ENCODE measurements around the gene KCNH1.

KCNH1 gene

DNA sequence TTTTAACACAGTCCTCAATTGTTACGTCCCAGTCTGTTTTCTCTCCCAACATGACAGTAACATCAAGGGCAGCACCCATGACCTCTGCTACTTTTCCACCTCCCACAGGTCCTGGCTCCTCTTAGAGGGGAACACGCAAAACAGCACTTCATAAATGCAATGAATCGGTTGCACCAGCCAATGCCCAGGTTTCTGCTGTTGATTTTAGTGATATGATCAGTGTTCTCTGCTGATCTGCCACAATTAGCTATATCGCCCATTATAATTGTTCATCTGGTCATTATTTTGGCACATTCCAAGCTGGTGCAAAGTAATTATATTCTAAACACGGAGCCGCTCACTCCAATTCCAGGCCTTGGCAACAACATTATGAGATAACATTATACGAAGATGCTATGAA is 184.5 kb downstream of the KCNH1 start:
- Histone ChIP-seq H3K9me3 (no peaks in the 10 kb centered on the region), H3K27me3 (ENCODE audit: low read depth) (no peaks in the 10 kb centered on the region), H3K4me1 (no peaks in the 10 kb centered on the region), H3K4me3 (no peak overlapping the region), H3K36me3 (replicated peaks) (no peaks in the 10 kb centered on the region)
- DNase-seq (ENCODE audit: low spot score in 2 of 2) = no peak
- in situ Hi-C loops (cut with MboI; ENCODE audit: low sequenced_read_pairs) = no loop called here

DNA sequence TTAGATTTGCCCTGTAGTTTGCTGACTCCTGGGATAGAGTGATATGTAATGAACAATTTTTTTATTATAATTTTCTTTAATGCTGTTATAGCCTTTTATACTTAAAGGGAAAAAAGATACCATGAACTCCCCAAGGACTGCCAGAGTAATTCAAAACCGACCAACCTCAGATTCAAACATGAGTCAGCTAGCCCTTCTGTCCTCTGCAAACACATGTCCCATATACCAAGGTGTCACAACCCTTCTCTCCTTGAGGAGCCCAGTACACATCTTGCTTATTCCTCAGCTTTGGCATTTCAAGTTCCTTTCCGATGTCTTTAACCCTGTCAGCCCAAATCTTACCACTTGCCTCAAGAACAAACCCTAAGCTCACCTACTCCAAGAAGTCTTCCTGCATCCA is 184.9 kb downstream of the KCNH1 start:
- Histone ChIP-seq H3K9me3 (no peaks in the 10 kb centered on the region), H3K36me3 (replicated peaks) (no peaks in the 10 kb centered on the region), H3K4me3 (no peak overlapping the region), H3K27me3 (ENCODE audit: low read depth) (no peaks in the 10 kb centered on the region), H3K4me1 (no peaks in the 10 kb centered on the region)
- DNase-seq (ENCODE audit: low spot score in 2 of 2) = no peak
- in situ Hi-C loops (cut with MboI; ENCODE audit: low sequenced_read_pairs) = no loop called here

DNA sequence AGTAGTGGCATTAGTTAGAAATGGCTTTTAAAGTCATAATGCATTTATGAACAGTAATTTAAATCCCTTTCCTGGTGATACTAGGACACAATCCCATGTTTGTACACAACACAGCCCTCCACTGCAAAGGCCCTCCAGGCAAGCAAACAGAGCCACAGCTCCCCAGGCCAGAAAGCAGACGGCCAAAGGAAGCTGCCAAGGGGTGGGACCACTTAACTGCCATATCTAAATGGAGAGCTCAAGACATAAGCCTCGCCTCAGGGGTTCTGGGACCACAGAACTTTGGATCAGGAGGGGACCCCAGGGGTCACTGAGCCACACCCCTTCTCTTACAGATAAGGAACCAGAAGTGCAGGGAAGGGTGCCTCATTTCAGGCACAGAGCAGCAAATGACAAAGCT is 189.7 kb downstream of the KCNH1 start:
- H3K27me3 ChIP-seq (ENCODE audit: low read depth) = peaks cover 4% of the 10 kb centered on the region; the same call in 1 of the 2 replicates
- in situ Hi-C loops (cut with MboI; ENCODE audit: low sequenced_read_pairs) = no loop called here
- no peak overlapping the region for H3K4me3 ChIP-seq
- DNase-seq (ENCODE audit: low spot score in 2 of 2) = no peak
- no peaks in the 10 kb centered on the region for H3K4me1 ChIP-seq
- no peaks in the 10 kb centered on the region for H3K9me3 ChIP-seq
- no peaks in the 10 kb centered on the region for H3K36me3 ChIP-seq (replicated peaks)

DNA sequence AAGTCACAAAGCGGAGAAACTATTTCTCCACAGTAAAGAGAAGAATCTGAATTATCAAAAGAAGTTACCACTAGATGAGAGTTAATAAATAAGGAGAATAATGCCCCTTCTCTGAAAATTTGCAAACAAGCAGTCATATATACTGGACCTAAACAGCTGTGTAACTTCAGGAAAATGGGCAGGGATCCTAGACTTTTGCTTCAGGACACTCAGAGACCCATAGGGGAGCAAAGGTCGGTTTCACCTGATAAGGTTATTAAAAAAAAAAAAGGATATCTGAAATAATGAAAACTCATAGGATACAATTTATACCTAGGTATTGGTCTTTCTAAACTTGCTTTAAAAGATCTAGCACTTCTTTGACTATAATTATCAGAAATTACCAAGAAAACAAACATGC is 191.4 kb downstream of the KCNH1 start:
- in situ Hi-C loops (cut with MboI; ENCODE audit: low sequenced_read_pairs) = no loop called here
- Histone ChIP-seq H3K4me3 (no peak overlapping the region), H3K4me1 (no peaks in the 10 kb centered on the region), H3K27me3 (ENCODE audit: low read depth) (peaks cover 4% of the 10 kb centered on the region; the same call in 1 of the 2 replicates), H3K9me3 (no peaks in the 10 kb centered on the region), H3K36me3 (replicated peaks) (no peaks in the 10 kb centered on the region)
- no peak for DNase-seq (ENCODE audit: low spot score in 2 of 2)

DNA sequence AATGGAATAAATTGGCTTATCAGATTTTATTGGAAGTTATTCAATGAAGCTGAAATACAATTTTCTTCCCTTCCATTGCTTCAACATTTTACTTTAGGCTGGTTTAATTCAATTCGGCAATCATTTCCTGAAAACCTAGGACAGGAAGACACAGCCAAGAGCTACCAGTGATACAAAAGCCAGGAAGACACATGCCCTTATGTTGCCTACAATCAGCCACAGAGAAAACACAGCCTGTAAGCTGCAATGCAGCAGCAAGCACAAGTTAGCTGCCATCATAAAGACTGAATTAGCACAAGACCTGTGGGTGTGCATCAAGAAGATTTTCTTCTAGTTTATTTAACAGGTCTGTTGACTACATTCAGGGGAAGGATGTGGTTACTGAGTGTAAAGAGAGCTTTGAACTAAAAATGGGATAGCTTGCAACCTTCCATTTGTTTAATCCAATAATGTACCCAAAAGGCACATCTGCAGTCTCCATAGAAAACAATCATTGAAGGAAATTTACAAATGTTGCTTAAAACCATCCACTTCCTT is 193.8 kb downstream of the KCNH1 start:
- Histone ChIP-seq H3K4me3 (no peak overlapping the region), H3K9me3 (no peaks in the 10 kb centered on the region), H3K4me1 (no peaks in the 10 kb centered on the region), H3K36me3 (replicated peaks) (no peaks in the 10 kb centered on the region), H3K27me3 (ENCODE audit: low read depth) (peaks cover 4% of the 10 kb centered on the region; the same call in 1 of the 2 replicates)
- in situ Hi-C loops (cut with MboI; ENCODE audit: low sequenced_read_pairs) = no loop called here
- no peak for DNase-seq (ENCODE audit: low spot score in 2 of 2)

DNA sequence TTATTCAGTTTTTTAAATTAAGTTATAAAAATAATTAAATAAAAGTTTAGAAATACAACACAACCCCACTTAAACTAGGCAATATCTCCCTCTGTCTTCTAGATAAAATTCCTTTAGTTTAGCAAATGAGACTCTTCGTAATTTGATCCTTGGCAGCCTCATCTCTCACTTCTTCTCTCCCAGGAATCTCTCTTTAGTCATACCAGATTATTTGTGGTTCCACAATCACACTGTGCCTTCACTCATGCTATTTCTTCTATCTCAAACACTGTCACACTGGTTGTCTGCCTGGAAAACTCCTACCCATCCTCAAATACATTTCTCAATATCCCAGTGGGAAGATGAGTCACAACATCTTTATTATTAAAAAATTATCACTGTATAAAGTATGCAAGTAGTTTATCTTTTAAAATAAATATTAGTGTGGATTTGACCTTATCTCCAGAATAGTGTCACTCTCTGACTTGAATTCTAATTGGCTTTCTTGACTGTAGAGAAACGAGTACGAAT is 195.5 kb downstream of the KCNH1 start:
- H3K4me1 ChIP-seq = no peaks in the 10 kb centered on the region
- DNase-seq (ENCODE audit: low spot score in 2 of 2) = no peak
- in situ Hi-C loops (cut with MboI; ENCODE audit: low sequenced_read_pairs) = no loop called here

DNA sequence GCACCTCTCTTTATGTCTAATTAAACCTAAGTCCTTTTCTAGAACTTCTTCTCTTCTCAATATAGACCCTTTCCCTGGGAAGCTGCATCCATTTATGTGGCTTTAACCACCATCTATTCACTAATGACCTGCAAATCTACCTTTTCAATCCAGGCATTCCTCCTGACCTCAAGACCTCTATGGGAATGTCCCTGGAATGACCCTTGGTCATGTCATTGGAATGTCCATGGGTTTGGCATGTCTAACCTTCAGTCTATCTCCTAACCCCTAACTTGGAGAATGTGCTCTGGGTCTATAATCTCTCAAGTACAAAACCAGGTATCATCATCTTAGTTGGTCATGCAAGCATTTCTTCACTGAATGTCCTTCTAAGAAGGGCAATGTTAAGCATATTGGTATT is 196.1 kb downstream of the KCNH1 start:
- in situ Hi-C loops (cut with MboI; ENCODE audit: low sequenced_read_pairs) = no loop called here
- no peaks in the 10 kb centered on the region for H3K9me3 ChIP-seq

More for the DNA sequence above, 195.5 kb downstream of the KCNH1 start:
- Histone ChIP-seq H3K36me3 (replicated peaks) (no peaks in the 10 kb centered on the region), H3K9me3 (no peaks in the 10 kb centered on the region), H3K27me3 (ENCODE audit: low read depth) (peaks cover 4% of the 10 kb centered on the region; the same call in 1 of the 2 replicates), H3K4me3 (no peak overlapping the region)

DNA sequence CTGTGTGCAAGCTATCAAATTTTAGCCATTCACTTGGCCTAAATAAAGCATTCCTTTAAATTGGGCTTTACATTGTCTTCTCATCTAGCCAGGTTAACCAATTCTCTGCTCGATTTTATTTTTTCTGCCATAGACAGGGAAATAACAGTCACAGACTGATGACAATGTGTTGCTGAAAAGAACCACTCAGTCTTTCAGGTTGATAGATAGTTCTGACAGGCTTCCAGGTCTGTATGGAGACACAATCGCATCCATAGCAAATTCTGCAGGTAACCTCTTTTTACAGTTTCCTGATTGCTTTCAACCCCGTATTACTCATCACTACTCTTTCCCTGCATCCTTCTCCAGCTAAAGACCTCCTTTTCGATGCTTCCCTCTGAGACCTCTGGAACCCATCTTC is 198.0 kb downstream of the KCNH1 start:
- no peak for DNase-seq (ENCODE audit: low spot score in 2 of 2)
- Histone ChIP-seq H3K36me3 (replicated peaks) (no peaks in the 10 kb centered on the region), H3K9me3 (no peaks in the 10 kb centered on the region), H3K4me3 (no peak overlapping the region), H3K4me1 (no peaks in the 10 kb centered on the region), H3K27me3 (ENCODE audit: low read depth) (peaks cover 4% of the 10 kb centered on the region; the same call in 1 of the 2 replicates)
- in situ Hi-C loops (cut with MboI; ENCODE audit: low sequenced_read_pairs) = no loop called here

More for the DNA sequence above, 196.1 kb downstream of the KCNH1 start:
- no peak for DNase-seq (ENCODE audit: low spot score in 2 of 2)
- H3K36me3 ChIP-seq (replicated peaks) = no peaks in the 10 kb centered on the region
- H3K4me3 ChIP-seq = no peak overlapping the region
- no peaks in the 10 kb centered on the region for H3K4me1 ChIP-seq
- H3K27me3 ChIP-seq (ENCODE audit: low read depth) = peaks cover 4% of the 10 kb centered on the region; the same call in 1 of the 2 replicates

DNA sequence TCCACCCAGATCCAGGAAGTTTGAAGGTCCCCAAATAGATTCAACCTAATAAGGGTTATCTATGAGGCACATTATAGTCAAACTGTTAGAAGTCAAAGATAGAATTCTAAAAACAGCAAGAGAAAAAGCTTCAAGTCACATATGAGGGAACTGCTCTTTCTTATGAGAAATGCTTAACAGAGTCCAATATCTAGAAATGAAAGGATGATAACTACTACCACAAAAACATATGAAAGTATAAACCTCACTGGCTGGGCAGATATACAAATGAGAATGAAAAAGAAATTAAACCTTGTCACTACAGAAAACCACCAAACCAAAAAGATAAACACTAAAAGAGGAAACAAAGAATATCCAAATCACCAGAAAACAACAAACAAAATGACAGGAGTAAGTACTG is 201.8 kb downstream of the KCNH1 start:
- H3K4me1 ChIP-seq = no peaks in the 10 kb centered on the region
- no peaks in the 10 kb centered on the region for H3K27me3 ChIP-seq (ENCODE audit: low read depth)
- H3K36me3 ChIP-seq (replicated peaks) = no peaks in the 10 kb centered on the region
- in situ Hi-C loops (cut with MboI; ENCODE audit: low sequenced_read_pairs) = no loop called here
- no peak for DNase-seq (ENCODE audit: low spot score in 2 of 2)
- H3K9me3 ChIP-seq = no peaks in the 10 kb centered on the region
- H3K4me3 ChIP-seq = no peak overlapping the region

DNA sequence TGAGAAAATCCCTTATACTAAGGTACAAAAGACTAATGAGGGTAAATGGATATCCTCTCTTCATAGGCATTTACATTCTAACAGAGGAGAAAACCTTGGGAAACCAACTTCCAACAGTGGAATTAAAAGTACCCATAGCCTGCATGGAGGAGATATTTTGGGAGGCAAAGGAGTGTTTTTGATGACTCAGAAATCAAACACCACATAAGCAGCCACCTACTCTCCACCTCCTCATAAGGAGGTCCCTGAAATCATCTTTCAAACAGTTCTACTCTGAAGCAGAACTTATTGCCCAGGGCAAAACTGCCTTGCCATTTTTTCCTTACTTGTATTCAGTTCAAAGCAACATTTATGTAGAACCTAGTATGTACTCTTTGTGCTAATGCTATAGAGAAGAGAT is 211.3 kb downstream of the KCNH1 start:
- Histone ChIP-seq H3K9me3 (no peaks in the 10 kb centered on the region), H3K4me1 (no peaks in the 10 kb centered on the region), H3K4me3 (no peak overlapping the region), H3K36me3 (replicated peaks) (no peaks in the 10 kb centered on the region), H3K27me3 (ENCODE audit: low read depth) (no peaks in the 10 kb centered on the region)
- DNase-seq (ENCODE audit: low spot score in 2 of 2) = no peak
- in situ Hi-C loops (cut with MboI; ENCODE audit: low sequenced_read_pairs) = no loop called here

DNA sequence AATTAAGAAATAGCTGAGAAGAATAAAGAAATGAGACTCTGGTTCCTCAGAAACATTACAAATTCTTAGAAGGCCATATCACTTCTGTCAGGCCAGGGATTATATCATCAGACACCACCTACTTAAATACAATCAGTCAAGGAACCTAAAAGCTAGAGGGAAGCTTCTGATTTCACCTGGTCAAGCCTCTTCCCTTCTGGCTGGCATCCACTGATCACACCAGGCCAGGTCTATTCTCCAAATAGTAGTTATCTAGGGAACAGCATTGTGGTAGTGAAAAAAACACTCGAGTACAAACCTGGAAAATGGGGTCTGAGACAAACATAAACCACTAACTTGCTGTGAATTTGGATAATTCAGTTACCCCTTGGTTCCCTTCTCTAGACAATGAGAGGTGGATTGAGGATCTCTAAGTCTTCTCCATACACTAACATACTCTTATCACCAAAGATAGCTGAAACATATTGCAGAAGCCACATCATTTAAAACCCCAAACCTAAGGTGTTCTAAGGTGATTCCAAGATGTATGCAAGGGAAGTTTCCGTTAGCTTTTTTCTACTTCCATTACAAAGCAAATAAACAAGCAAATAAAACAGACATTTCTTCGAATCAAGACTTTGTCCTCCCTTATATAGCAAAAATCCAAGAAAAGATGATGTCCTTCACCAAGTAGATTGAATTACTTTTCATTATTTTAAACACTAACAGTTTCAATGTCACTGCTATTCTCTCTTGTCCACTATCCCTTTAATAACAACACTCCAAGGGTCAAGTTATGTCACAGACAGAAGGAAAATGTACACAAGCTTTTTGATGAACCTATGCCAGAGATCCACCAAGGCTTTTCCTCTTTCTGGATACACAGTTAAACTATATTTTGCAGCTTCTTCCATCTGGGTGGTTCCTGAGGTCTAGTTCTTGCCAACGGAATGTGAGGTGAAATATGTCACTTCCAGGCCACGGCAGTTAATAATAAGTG is 212.9 kb downstream of the KCNH1 start:
- Histone ChIP-seq H3K4me1 (no peaks in the 10 kb centered on the region), H3K36me3 (replicated peaks) (no peaks in the 10 kb centered on the region), H3K9me3 (no peaks in the 10 kb centered on the region), H3K4me3 (no peak overlapping the region), H3K27me3 (ENCODE audit: low read depth) (no peaks in the 10 kb centered on the region)
- no peak for DNase-seq (ENCODE audit: low spot score in 2 of 2)
- in situ Hi-C loops (cut with MboI; ENCODE audit: low sequenced_read_pairs) = no loop called here

DNA sequence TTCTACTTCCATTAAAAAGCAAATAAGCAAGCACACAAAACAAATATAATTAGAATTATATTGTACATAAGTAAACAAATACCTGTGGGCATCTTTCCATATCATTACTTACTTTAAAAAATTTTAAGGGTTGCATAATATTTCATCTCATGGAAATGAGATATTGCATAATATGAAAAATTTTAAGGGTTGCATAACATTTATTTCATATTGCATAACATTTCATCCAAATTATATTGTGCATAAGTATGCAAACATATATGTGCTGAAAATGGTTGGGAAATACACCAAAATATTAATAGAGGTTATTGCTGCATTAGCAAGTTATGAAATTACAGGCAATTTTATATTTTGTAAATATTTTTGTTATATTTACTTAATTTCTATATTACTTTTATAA is 213.7 kb downstream of the KCNH1 start:
- H3K4me1 ChIP-seq = no peaks in the 10 kb centered on the region
- H3K4me3 ChIP-seq = no peak overlapping the region
- H3K27me3 ChIP-seq (ENCODE audit: low read depth) = no peaks in the 10 kb centered on the region
- in situ Hi-C loops (cut with MboI; ENCODE audit: low sequenced_read_pairs) = no loop called here
- no peak for DNase-seq (ENCODE audit: low spot score in 2 of 2)
- no peaks in the 10 kb centered on the region for H3K9me3 ChIP-seq
- no peaks in the 10 kb centered on the region for H3K36me3 ChIP-seq (replicated peaks)

DNA sequence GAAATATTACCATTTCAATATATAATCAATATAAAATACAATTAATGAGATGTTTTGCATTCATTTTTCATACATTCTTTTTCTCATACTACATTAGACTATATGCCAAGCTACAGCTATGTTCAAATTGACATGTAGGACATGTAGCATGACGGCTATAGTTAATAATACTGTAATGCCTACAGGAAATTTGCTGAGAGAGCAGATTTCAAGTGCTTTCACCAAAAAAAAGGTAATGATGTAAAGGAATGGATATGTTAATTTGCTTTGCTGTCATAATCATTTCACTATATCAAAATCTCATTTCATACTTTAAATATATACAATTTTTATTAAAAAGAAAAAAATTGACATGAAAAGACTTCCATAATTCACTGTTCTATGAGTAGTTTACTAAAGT is 215.1 kb downstream of the KCNH1 start:
- in situ Hi-C loops (cut with MboI; ENCODE audit: low sequenced_read_pairs) = no loop called here

DNA sequence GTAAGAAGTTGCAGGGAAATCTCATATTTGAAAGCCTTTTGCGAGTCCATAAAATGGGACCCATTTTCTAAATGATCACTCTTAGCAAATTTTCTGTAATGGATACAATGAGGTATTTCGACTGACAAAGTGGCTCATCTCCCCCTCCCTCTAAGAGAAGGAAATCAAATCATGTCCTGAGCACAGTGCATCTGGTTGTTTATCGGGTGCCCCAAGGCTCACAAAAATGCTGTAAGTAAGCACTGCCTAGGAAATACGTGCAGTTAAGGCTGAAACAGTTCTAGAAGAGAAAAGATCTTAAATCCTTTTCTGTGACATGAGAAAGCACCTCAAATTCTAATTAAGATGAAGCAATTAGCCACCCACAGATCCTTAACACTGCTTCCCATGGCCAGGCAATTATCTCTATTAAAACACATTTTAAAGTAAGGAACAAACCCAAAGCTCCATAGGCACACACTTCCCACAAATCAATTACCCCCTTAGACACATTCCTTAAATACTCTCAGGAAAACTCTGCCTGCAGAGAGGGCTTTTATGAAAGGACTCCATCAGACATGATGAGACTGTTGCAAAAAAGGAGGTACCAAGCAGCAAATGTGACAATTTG is 216.3 kb downstream of the KCNH1 start:
- in situ Hi-C loops (cut with MboI; ENCODE audit: low sequenced_read_pairs) = no loop called here
- no peak overlapping the region for H3K4me3 ChIP-seq

More for the DNA sequence above, 215.1 kb downstream of the KCNH1 start:
- Histone ChIP-seq H3K36me3 (replicated peaks) (no peaks in the 10 kb centered on the region), H3K9me3 (no peaks in the 10 kb centered on the region), H3K27me3 (ENCODE audit: low read depth) (no peaks in the 10 kb centered on the region), H3K4me3 (no peak overlapping the region), H3K4me1 (no peaks in the 10 kb centered on the region)
- DNase-seq (ENCODE audit: low spot score in 2 of 2) = no peak

More for the DNA sequence above, 216.3 kb downstream of the KCNH1 start:
- H3K27me3 ChIP-seq (ENCODE audit: low read depth) = no peaks in the 10 kb centered on the region
- DNase-seq (ENCODE audit: low spot score in 2 of 2) = no peak
- H3K4me1 ChIP-seq = no peaks in the 10 kb centered on the region
- no peaks in the 10 kb centered on the region for H3K9me3 ChIP-seq
- no peaks in the 10 kb centered on the region for H3K36me3 ChIP-seq (replicated peaks)
